Measurements from ENCODE around the gene SET. TPM values are rescaled to one million over a fixed set of nuclear protein-coding genes. Genes with fewer than 3 reads are reported as not detected.

Gene SET
- total RNA-seq, 2 donors from 2014 or later = 762 to 795 TPM

DNA sequence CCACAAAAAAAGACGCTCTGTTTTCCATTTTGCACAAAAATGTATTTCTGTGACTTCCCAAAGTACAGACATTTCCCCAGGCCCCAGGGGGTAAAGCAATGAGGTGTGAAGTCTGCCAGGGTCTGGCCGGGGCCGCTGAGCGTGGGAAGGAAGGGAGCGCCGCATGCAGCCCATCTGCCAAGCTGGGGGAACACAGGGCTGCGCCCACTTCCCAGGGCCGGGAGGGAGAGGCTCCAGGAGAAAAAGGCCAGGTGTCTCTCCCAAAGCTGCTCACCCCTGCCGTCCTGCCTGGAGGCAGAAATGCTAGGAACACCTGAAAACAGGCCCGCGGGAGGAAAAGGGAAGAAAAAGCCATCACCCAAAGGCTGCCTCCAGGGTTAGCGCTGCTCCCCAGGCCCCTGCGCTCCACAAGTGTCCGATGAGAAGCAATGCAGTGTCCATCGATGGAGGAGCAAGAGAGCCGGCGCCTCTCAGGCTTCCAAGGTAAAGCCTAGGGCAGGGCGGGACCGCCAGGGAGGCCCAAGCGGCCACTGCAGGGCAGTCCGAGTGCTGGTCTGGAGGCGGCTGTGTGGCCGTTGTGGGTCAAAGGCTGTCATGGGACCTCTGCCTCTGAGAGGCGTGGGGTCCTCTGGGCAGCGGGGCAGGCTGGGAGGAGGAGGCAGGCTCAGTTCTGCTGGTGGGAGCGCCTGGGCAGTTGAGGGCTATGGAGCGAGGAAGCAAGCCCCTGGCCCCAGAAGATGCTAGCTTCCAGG, 40.9 kb downstream of the SET start:
- Mint-ChIP-seq H3K9me3 (no peaks in the 10 kb centered on the region), H3K36me3 (ENCODE audit: low read depth) (peaks cover 15% of the 10 kb centered on the region), H3K4me1 (peaks cover 10% of the 10 kb centered on the region), H3K4me3 (no peak overlapping the region), H3K27me3 (ENCODE audit: insufficient read depth) (no peaks in the 10 kb centered on the region), H3K27ac (peak overlapping the region; percentile 31)
- peak; percentile 69 for DNase-seq
- Histone ChIP-seq H3K9me3 (ENCODE audit: control insufficient read depth, low read length) (no peaks in the 10 kb centered on the region), H3K4me3 (ENCODE audit: low read length) (no peak overlapping the region), H3K4me1 (ENCODE audit: control insufficient read depth, insufficient read depth, low read length) (no peaks in the 10 kb centered on the region), H3K27ac (ENCODE audit: low read depth, low read length) (no peak overlapping the region), H3K9ac (ENCODE audit: extremely low read depth, low read length, poor library complexity, severe bottlenecking) (no peak overlapping the region), H3K36me3 (ENCODE audit: control insufficient read depth, insufficient read depth, low read length) (peaks cover 14% of the 10 kb centered on the region), H3K27me3 (ENCODE audit: control insufficient read depth, insufficient read depth, low read length, poor library complexity, severe bottlenecking) (no peaks in the 10 kb centered on the region)
- TF ChIP-seq, protein P1, sequence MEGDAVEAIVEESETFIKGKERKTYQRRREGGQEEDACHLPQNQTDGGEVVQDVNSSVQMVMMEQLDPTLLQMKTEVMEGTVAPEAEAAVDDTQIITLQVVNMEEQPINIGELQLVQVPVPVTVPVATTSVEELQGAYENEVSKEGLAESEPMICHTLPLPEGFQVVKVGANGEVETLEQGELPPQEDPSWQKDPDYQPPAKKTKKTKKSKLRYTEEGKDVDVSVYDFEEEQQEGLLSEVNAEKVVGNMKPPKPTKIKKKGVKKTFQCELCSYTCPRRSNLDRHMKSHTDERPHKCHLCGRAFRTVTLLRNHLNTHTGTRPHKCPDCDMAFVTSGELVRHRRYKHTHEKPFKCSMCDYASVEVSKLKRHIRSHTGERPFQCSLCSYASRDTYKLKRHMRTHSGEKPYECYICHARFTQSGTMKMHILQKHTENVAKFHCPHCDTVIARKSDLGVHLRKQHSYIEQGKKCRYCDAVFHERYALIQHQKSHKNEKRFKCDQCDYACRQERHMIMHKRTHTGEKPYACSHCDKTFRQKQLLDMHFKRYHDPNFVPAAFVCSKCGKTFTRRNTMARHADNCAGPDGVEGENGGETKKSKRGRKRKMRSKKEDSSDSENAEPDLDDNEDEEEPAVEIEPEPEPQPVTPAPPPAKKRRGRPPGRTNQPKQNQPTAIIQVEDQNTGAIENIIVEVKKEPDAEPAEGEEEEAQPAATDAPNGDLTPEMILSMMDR (conservative IDR thresholded peaks at IDR 0.05) = no peak
- WGBS, 2 experiments (ENCODE audit: insufficient coverage in 1 of 2, insufficient read length in 1 of 2) = 92% methylated on average over 20 to 27 of the region's 27 CpGs

DNA sequence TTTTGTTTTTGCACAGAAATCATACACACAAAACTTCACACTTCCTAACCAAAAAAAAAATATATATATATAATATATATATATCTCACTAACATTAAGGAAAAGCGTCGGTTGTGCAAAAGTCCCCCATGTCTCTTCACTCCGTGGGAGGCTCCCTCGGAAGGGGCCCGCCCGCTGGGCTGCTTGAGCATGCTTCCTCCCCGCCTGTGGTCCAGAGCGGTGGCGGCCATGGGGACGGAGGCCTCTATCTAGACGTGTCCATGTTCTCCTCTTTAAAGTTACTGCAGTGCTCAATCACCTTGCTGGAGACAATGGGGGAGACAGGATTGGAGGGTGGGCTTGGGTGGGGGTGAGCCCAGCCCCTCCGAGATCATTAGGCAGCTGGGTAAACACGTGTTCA, 42.1 kb downstream of the SET start:
- Histone ChIP-seq H3K4me1 (ENCODE audit: control insufficient read depth, insufficient read depth, low read length) (no peaks in the 10 kb centered on the region), H3K27ac (ENCODE audit: low read depth, low read length) (no peak overlapping the region), H3K36me3 (ENCODE audit: control insufficient read depth, insufficient read depth, low read length) (peaks cover 14% of the 10 kb centered on the region), H3K27me3 (ENCODE audit: control insufficient read depth, insufficient read depth, low read length, poor library complexity, severe bottlenecking) (no peaks in the 10 kb centered on the region), H3K4me3 (ENCODE audit: low read length) (no peak overlapping the region), H3K9ac (ENCODE audit: extremely low read depth, low read length, poor library complexity, severe bottlenecking) (no peak overlapping the region), H3K9me3 (ENCODE audit: control insufficient read depth, low read length) (no peaks in the 10 kb centered on the region)
- 90 to 93% methylated on average over 5 to 13 of the region's 13 CpGs for WGBS, 2 experiments (ENCODE audit: insufficient coverage in 1 of 2, insufficient read length in 1 of 2)
- no peak overlapping the region for H3K4me3 Mint-ChIP-seq
- no peaks in the 10 kb centered on the region for H3K27me3 Mint-ChIP-seq (ENCODE audit: insufficient read depth)
- peaks cover 10% of the 10 kb centered on the region for H3K4me1 Mint-ChIP-seq
- H3K27ac Mint-ChIP-seq = no peak overlapping the region
- H3K9me3 Mint-ChIP-seq = no peaks in the 10 kb centered on the region
- peaks cover 18% of the 10 kb centered on the region for H3K36me3 Mint-ChIP-seq (ENCODE audit: low read depth)
- TF ChIP-seq, protein P1 (conservative IDR thresholded peaks at IDR 0.05) = no peak
- no peak for DNase-seq

DNA sequence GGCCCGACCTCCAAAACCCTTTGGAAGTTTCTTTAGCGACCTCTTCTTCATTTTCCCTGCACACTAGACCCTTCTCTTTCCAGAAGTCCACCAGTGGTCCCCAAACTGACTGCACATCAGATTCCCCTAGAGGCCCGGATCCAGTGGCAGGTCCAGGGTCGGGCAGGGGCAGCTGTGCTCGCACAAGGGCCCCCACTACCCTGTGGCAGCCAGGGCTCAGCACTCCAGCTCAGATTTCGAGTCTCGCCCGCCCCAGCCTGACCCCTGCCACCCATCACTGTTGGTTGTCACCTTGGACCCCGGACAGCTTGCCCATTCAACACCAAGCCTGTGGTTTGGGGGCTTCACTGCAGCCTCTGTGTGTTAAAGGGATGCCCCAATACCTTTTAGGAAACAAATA, 42.7 kb downstream of the SET start:
- Mint-ChIP-seq H3K36me3 (ENCODE audit: low read depth) (peaks cover 18% of the 10 kb centered on the region), H3K4me1 (peaks cover 10% of the 10 kb centered on the region), H3K9me3 (no peaks in the 10 kb centered on the region), H3K4me3 (no peak overlapping the region), H3K27me3 (ENCODE audit: insufficient read depth) (no peaks in the 10 kb centered on the region), H3K27ac (no peak overlapping the region)
- TF ChIP-seq, protein P1 (conservative IDR thresholded peaks at IDR 0.05) = no peak
- no peak for DNase-seq
- Histone ChIP-seq H3K9me3 (ENCODE audit: control insufficient read depth, low read length) (no peaks in the 10 kb centered on the region), H3K4me3 (ENCODE audit: low read length) (no peak overlapping the region), H3K36me3 (ENCODE audit: control insufficient read depth, insufficient read depth, low read length) (peaks cover 14% of the 10 kb centered on the region), H3K9ac (ENCODE audit: extremely low read depth, low read length, poor library complexity, severe bottlenecking) (no peak overlapping the region), H3K4me1 (ENCODE audit: control insufficient read depth, insufficient read depth, low read length) (no peaks in the 10 kb centered on the region), H3K27me3 (ENCODE audit: control insufficient read depth, insufficient read depth, low read length, poor library complexity, severe bottlenecking) (no peaks in the 10 kb centered on the region), H3K27ac (ENCODE audit: low read depth, low read length) (no peak overlapping the region)
- WGBS, 2 experiments (ENCODE audit: insufficient coverage in 1 of 2, insufficient read length in 1 of 2) = 79 to 84% methylated on average over 4 to 9 of the region's 9 CpGs
